Spleen (tissue), 11 donors: Measurements from ENCODE around the gene FZD2. TPM values are rescaled to one million over a fixed set of nuclear protein-coding genes. Genes with fewer than 3 reads are reported as not detected.
"Not testable (repeated sequence)": the region's sequence is repeated elsewhere in the genome, so short reads cannot be mapped to it uniquely, and the experiment has no call there.

Source experiments
- DNase-seq: peaks from one replicate; pipeline ENCODE4 v3.0.0-alpha.2; 2020
- H3K27ac ChIP-seq, 8 donors: fragments of 200-600 bp; sonication (generic) in 7 of 8; 1 replicate in 4 of 8; 2 replicates in 4 of 8; pipeline versions ENCODE4 v1.5.0 to v1.8.0; 2016 to 2021; ENCODE audit warnings: inconsistent platforms in 4 of 8, mild to moderate bottlenecking in 4 of 8, moderate library complexity in 1 of 8
- H3K27me3 ChIP-seq, 7 donors: fragments of 200-600 bp; sonication (generic) in 6 of 7; replicated peaks in 1 of 7; 1 replicate in 4 of 7; 2 replicates in 3 of 7; pipeline versions ENCODE4 v1.5.0 to v1.8.0; 2016 to 2021; ENCODE audit warnings: inconsistent platforms in 3 of 7, mild to moderate bottlenecking in 1 of 7
- H3K36me3 ChIP-seq, 6 donors: fragments of 200-600 bp; sonication (generic) in 5 of 6; 1 replicate in 4 of 6; 2 replicates in 2 of 6; pipeline versions ENCODE4 v1.5.0 to v1.8.0; 2016 to 2021; ENCODE audit warnings: inconsistent platforms in 2 of 6
- H3K4me1 ChIP-seq, 6 donors: fragments of 200-600 bp; sonication (generic) in 5 of 6; 1 replicate in 3 of 6; 2 replicates in 3 of 6; pipeline versions ENCODE4 v1.5.0 to v1.8.0; 2016 to 2021; ENCODE audit warnings: inconsistent platforms in 3 of 6
- H3K4me3 ChIP-seq, 8 donors: fragments of 200-600 bp; sonication (generic) in 7 of 8; 1 replicate in 4 of 8; 2 replicates in 4 of 8; pipeline versions ENCODE4 v1.5.0 to v1.8.0; 2016 to 2021; ENCODE audit warnings: inconsistent platforms in 4 of 8, mild to moderate bottlenecking in 4 of 8, moderate library complexity in 2 of 8
- H3K9me3 ChIP-seq, 8 donors: fragments of 200-600 bp; sonication (generic) in 7 of 8; 1 replicate in 4 of 8; 2 replicates in 4 of 8; pipeline versions ENCODE4 v1.5.0 to v1.8.0; 2016 to 2021; ENCODE audit warnings: inconsistent platforms in 4 of 8
- POLR2A ChIP-seq, 3 donors: fragments of 450-650 bp; IDR thresholded peaks; one replicate each; pipeline ENCODE4 v1.5.1; 2017; ENCODE audit warnings: antibody characterized with exemption in 3 of 3, mild to moderate bottlenecking in 1 of 3
- POLR2AphosphoS5 ChIP-seq, 3 donors: sonication (generic); formaldehyde crosslinking; IDR thresholded peaks; one replicate each; pipeline ENCODE4 v1.5.1; 2017; ENCODE audit warnings: antibody characterized with exemption in 3 of 3
- WGBS, 5 donors: extraction: QIAGEN DNeasy Blood & Tissue Kit in 3 of 5; methylation state at CpG; one replicate each; pipeline versions ENCODE4 v1.1.5 to v1.1.7; 2013 to 2018; 5-methylcytosine and 5-hydroxymethylcytosine counted together
- intact Hi-C: fragments of 100-400 bp; cut with DNase I; formaldehyde crosslinking; loops from one replicate; pipeline ENCODE4 v1.15.0; 2023; ENCODE audit warnings: low total_unique reads
- polyA plus RNA-seq, 3 donors: library from polyadenylated mRNA; stranded (reverse); fragments of 200-250 nt; gene quantifications; one replicate each; pipeline ENCODE4 v1.2.1, GENCODE V29; 2013
- total RNA-seq, 7 donors: library from RNA; depleted of rRNA in 3 of 7; stranded (reverse); fragments of >200 nt in 3 of 7; fragmentation: NEBNext Ultra II Directional in 4 of 7; extraction: Animal tissue kit (Norgen Biotek cat#: 25700) in 4 of 7; gene quantifications; one replicate each; pipeline versions ENCODE4 v1.1.0 to v1.2.1, GENCODE V29; 2016 to 2021
- TF ChIP-seq, protein P1 (sequence below), 11 experiments: fragments of 200-600 bp in 7 of 11; fragments of 450-650 bp in 4 of 11; sonication (generic) in 4 of 11; IDR thresholded peaks in 8 of 11; conservative IDR thresholded peaks in 3 of 11; 1 replicate in 7 of 11; 2 replicates in 4 of 11; pipeline versions ENCODE4 v1.4.0 to v1.8.0; 2016 to 2021; ENCODE audit warnings: antibody characterized with exemption in 11 of 11, inconsistent platforms in 4 of 11, mild to moderate bottlenecking in 1 of 11
- donor health status: healthy with polysubstance abuse.
- donor health status: DM: no; HTN: no; CAD: no; lungs with moderate emphysema.
- donor health status: DM: no; HTN: no; CAD: no.
- donor health status: Bipolar disorder and iron deficiency.
- donor health status: healthy.
- donor health status: DM: no; HTN: no; CAD: no.
- donor health status: DM: yes; HTN: yes; CAD: no.

Gene FZD2
- total and polyA plus RNA-seq, 10 donors, result 1.2 to 6.0 (median 2.9) TPM

DNA sequence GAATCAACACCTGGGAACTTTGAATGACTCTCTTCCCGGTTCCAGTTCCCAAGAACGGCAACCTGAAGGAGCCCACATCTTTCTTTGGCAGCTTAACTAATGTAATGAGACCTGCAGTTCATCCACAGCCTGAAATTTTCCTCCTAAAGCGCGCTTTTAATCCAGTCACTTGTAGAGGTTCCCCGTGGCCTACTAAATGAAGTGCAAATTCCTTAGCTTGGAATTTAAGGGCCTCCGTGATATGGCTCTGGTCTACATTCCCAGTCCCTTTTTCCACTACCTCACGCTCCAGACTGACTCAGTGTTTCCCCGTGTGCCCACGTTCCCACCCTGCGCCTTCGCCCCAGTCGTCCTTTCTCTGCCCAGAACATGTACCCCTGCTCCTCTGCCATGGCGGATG, 27.2 kb downstream of the FZD2 start:
- Histone ChIP-seq H3K36me3 (no peaks in the 10 kb centered on the region), H3K27ac (no peak overlapping the region), H3K27me3 (peaks cover 0 to 35% (median 0%) of the 10 kb centered on the region in 7 donors), H3K4me3 (no peak overlapping the region), H3K4me1 (no peaks in the 10 kb centered on the region), H3K9me3 (no peaks in the 10 kb centered on the region)
- no peak for TF ChIP-seq POLR2AphosphoS5 (IDR thresholded peaks at IDR 0.05)
- no peak for TF ChIP-seq POLR2A (IDR thresholded peaks at IDR 0.05)
- TF ChIP-seq, protein P1, sequence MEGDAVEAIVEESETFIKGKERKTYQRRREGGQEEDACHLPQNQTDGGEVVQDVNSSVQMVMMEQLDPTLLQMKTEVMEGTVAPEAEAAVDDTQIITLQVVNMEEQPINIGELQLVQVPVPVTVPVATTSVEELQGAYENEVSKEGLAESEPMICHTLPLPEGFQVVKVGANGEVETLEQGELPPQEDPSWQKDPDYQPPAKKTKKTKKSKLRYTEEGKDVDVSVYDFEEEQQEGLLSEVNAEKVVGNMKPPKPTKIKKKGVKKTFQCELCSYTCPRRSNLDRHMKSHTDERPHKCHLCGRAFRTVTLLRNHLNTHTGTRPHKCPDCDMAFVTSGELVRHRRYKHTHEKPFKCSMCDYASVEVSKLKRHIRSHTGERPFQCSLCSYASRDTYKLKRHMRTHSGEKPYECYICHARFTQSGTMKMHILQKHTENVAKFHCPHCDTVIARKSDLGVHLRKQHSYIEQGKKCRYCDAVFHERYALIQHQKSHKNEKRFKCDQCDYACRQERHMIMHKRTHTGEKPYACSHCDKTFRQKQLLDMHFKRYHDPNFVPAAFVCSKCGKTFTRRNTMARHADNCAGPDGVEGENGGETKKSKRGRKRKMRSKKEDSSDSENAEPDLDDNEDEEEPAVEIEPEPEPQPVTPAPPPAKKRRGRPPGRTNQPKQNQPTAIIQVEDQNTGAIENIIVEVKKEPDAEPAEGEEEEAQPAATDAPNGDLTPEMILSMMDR (IDR thresholded peaks at IDR 0.05 in 8 of 11, conservative IDR thresholded peaks at IDR 0.05 in 3 of 11), result no peak
- DNase-seq, result no peak
- WGBS, 5 donors, result 80 to 90% (median 86%) methylated on average over 13 of the region's 13 CpGs
- intact Hi-C loops, result no loop called here

DNA sequence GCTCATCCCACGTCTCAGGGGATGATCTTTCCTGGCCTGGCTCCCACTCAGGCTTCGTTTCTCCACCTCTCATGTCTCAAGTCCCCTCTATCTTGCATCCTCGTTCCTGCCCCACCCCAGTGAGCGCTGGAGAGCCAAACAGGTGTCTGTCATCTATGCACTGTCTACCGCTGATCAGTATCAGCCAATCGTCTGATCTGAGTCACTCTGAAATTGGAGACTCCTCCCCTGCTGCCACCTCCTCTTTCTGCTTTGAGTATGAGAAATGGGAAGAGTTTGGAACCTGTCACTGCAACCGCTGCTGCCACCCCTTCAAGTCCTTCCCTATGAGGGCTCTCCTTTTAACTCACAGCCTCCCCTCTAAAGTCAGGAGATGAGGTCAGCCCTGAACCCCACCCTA, 28.0 kb downstream of the FZD2 start:
- H3K4me3 ChIP-seq, result no peak overlapping the region
- H3K4me1 ChIP-seq, result no peaks in the 10 kb centered on the region
- no peak for DNase-seq
- peaks cover 0 to 27% (median 0%) of the 10 kb centered on the region in 7 donors for H3K27me3 ChIP-seq
- TF ChIP-seq POLR2A (IDR thresholded peaks at IDR 0.05) (no peak), POLR2AphosphoS5 (IDR thresholded peaks at IDR 0.05) (no peak)
- TF ChIP-seq, protein P1 (IDR thresholded peaks at IDR 0.05 in 8 of 11, conservative IDR thresholded peaks at IDR 0.05 in 3 of 11), result no peak
- intact Hi-C loops, result no loop called here
- 63 to 76% (median 69%) methylated on average over 7 of the region's 7 CpGs for WGBS, 5 donors
- H3K27ac ChIP-seq, result no peak overlapping the region
- no peaks in the 10 kb centered on the region for H3K9me3 ChIP-seq
- H3K36me3 ChIP-seq, result no peaks in the 10 kb centered on the region

DNA sequence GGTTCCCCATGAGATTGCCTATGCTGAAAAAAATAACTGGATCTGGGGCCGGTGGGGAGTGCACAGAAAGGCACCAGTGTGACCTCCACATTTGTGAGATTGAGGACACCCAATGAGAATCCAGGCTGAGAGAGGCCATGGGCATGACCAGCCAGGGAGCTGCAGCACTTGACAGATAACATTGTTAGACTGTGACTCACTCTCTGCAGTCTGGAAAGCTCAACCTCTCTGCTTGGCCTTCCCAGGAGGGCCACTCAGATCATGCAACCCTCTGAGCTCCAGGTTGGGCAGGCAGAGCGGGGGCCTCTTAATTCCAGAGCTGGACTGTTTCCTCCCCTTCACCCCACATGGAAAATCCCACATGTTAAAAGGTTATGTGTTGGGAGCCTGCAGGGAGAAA, 30.1 kb downstream of the FZD2 start:
- no peak overlapping the region for H3K27ac ChIP-seq
- H3K4me1 ChIP-seq, result no peaks in the 10 kb centered on the region
- 57 to 73% (median 62%) methylated on average over 2 of the region's 2 CpGs for WGBS, 5 donors
- intact Hi-C loops, result no loop called here
- peaks cover 0 to 6% (median 0%) of the 10 kb centered on the region in 7 donors for H3K27me3 ChIP-seq
- TF ChIP-seq, protein P1 (IDR thresholded peaks at IDR 0.05 in 8 of 11, conservative IDR thresholded peaks at IDR 0.05 in 3 of 11), result no peak
- no peak for TF ChIP-seq POLR2AphosphoS5 (IDR thresholded peaks at IDR 0.05)
- TF ChIP-seq POLR2A (IDR thresholded peaks at IDR 0.05), result no peak
- no peaks in the 10 kb centered on the region for H3K9me3 ChIP-seq
- no peak overlapping the region for H3K4me3 ChIP-seq
- H3K36me3 ChIP-seq, result no peaks in the 10 kb centered on the region
- DNase-seq, result no peak

DNA sequence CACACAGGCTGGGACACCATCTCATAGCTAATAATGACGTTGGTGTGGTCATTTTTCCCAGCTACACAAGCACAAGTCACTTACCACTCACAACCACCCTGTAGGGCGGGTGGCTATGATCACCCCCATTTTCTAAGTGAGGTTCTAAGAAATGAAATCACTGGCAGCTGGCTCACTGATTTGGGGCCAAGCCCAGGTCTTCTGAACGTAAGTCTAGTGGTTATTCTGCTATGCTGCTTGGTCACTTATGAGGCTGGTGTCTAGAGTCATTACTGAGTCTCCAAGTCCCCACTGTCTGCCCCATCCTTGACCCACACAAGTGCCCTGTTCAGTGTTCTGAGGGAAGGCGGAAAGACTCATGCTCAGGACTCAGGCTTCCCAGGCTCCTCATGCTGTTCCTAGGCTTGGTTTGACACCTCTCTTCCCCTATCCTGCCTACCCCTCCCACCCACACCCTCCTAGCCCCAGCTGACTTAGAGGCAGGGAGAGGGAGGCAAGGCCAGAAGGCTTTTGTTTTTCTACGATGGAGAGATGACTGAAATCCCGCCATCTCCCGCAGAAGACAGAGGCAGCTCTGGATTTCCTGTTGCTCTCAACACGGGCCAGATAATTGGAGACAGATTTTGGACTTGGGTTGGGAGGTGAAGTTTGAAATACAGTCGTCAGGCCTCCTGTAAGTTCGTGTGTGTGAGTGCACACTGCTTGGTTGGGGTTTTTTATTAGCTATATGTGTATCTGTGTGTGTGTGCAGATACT, 32.2 kb downstream of the FZD2 start:
- Histone ChIP-seq H3K9me3 (no peaks in the 10 kb centered on the region), H3K27ac (no peak overlapping the region), H3K4me1 (no peaks in the 10 kb centered on the region), H3K27me3 (peaks cover 0 to 16% (median 0%) of the 10 kb centered on the region in 7 donors), H3K4me3 (no peak overlapping the region), H3K36me3 (no peaks in the 10 kb centered on the region)
- 66 to 76% (median 67%) methylated on average over 10 of the region's 10 CpGs for WGBS, 5 donors
- no peak for DNase-seq
- intact Hi-C loops, result no loop called here
- TF ChIP-seq, protein P1 (IDR thresholded peaks at IDR 0.05 in 8 of 11, conservative IDR thresholded peaks at IDR 0.05 in 3 of 11), result no peak
- TF ChIP-seq POLR2AphosphoS5 (IDR thresholded peaks at IDR 0.05), result no peak
- TF ChIP-seq POLR2A (IDR thresholded peaks at IDR 0.05), result no peak

DNA sequence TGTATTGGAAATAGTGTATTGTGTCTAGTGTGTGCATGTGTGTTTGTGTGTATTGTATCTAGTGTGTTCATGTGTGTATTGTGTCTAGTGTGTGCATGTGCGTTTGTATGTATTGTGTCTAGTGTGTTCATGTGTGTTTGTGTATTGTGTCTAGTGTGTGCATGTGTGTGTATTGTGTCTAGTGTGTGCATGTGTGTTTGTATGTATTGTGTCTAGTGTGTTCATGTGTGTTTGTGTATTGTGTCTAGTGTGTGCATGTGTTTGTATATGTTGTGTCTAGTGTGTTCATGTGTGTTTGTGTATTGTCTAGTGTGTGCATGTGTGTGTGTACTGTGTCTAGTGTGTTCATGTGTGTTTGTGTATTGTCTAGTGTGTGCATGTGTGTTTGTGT, 32.8 kb downstream of the FZD2 start:
- H3K36me3 ChIP-seq, H3K4me3 ChIP-seq, intact Hi-C loops, H3K4me1 ChIP-seq, DNase-seq, H3K27ac ChIP-seq, H3K9me3 ChIP-seq: not testable (repeated sequence)
- peaks cover 0 to 22% (median 0%) of the 10 kb centered on the region in 7 donors for H3K27me3 ChIP-seq
- 88 to 94% (median 93%) methylated on average over 1 of the region's 1 CpG for WGBS, 5 donors

DNA sequence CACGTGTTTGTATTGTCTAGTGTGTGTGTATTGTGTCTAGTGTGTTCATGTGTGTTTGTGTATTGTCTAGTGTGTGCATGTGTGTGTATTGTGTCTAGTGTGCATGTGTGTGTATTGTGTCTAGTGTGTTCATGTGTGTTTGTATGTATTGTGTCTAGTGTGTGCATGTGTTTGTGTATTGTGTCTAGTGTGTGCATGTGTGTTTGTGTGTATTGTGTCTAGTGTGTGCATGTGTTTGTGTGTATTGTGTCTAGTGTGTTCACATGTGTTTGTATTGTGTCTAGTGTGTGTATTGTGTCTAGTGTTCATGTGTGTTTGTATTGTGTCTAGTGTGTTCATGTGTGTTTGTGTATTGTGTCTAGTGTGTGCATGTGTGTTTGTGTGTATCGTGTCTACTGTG, 33.5 kb downstream of the FZD2 start:
- H3K9me3 ChIP-seq, H3K4me1 ChIP-seq, H3K4me3 ChIP-seq, DNase-seq, H3K36me3 ChIP-seq, H3K27ac ChIP-seq, intact Hi-C loops: not testable (repeated sequence)
- 68 to 76% (median 71%) methylated on average over 2 of the region's 2 CpGs for WGBS, 5 donors
- H3K27me3 ChIP-seq, result peaks cover 0 to 29% (median 0%) of the 10 kb centered on the region in 7 donors
